ENCODE measurements around the gene PINLYP.

Gene PINLYP

GRCh38 chr19:43626838-43627237, 51.2 kb downstream of the PINLYP start:
- H3K9ac ChIP-seq (ENCODE audit: low read length): no peak overlapping the region
- no peak for DNase-seq
- no peaks in the 10 kb centered on the region for H3K27me3 ChIP-seq (ENCODE audit: insufficient read depth, low read length)
- H3K4me3 ChIP-seq (ENCODE audit: low read depth, low read length): no peak overlapping the region
- H2BK120ac ChIP-seq (ENCODE audit: insufficient read depth, low read length, poor library complexity): no peak overlapping the region
- H3K4ac ChIP-seq (ENCODE audit: low read depth, low read length): no peak overlapping the region
- H3K4me2 ChIP-seq (ENCODE audit: low read length): no peak overlapping the region
- H3K79me2 ChIP-seq (ENCODE audit: control insufficient read depth, insufficient read depth, low read length, poor library complexity): no peaks in the 10 kb centered on the region
- H3K36me3 ChIP-seq (ENCODE audit: control insufficient read depth in 1 of 2, insufficient read depth in 2 of 2, low read length in 2 of 2): no peaks in the 10 kb centered on the region
- H3K14ac ChIP-seq (ENCODE audit: low read length): no peak overlapping the region
- no peak overlapping the region for H3K23ac ChIP-seq (ENCODE audit: low read length)
- H2AFZ ChIP-seq (ENCODE audit: insufficient read depth, low read length, poor library complexity): no peak overlapping the region
- WGBS (ENCODE audit: extremely low coverage, insufficient coverage, insufficient read length): no CpG with 5 or more reads among the region's 17 CpGs
- no peak overlapping the region for H4K91ac ChIP-seq (ENCODE audit: low read depth, low read length)
- no peaks in the 10 kb centered on the region for H3K4me1 ChIP-seq (ENCODE audit: control insufficient read depth in 1 of 2, insufficient read depth in 2 of 2, low read length in 2 of 2)
- no peak overlapping the region for H4K8ac ChIP-seq (ENCODE audit: low read depth, low read length)
- H2BK5ac ChIP-seq (ENCODE audit: low read depth, low read length, poor library complexity): no peak overlapping the region
- no peak overlapping the region for H2AK5ac ChIP-seq (ENCODE audit: low read length)
- no peak overlapping the region for H2BK12ac ChIP-seq (ENCODE audit: low read length)
- H4K12ac ChIP-seq (ENCODE audit: low read depth, low read length): no peak overlapping the region
- H3K27ac ChIP-seq (ENCODE audit: low read depth, low read length): no peak overlapping the region
- no peak overlapping the region for H3K18ac ChIP-seq (ENCODE audit: low read length)
- no peaks in the 10 kb centered on the region for H3K79me1 ChIP-seq (ENCODE audit: low read length)
- peaks cover 6% of the 10 kb centered on the region for H3K9me3 ChIP-seq (ENCODE audit: insufficient read depth, low read depth, low read length)

DNA sequence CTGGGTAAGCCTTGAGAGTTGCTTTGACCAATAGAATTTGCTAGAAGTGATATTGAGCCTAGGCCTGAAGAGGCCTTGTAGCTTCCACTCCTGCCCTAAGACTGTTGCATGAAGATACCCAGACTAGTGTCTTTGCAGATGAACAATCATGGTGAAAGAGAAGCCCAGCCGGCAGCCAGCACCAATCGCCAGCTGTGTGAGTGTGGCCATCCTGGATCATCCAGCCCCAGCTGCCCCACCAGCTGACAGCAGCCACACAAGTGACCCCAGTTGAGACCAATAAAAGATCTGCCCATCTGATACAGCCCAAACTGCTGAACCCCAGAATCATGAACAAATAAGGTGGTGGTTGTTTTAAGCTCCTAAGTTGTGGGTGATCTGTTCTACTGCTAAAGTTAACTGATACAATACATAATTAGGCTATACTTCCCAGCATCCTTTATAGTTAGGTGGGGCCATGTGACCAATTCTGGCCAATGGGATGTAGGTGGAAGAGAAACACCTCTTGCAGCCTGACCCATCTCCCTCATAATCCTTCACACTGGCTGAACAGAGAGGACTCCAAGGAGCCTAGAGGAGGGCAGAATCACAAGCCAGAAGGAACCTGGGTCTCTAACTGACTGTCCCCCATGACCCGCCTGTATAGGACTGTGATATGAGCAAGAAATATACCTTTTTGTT, 53.2 kb downstream of the PINLYP start:
- H2AK5ac ChIP-seq (ENCODE audit: low read length): no peak overlapping the region
- no peak overlapping the region for H3K23ac ChIP-seq (ENCODE audit: low read length)
- no peaks in the 10 kb centered on the region for H3K79me2 ChIP-seq (ENCODE audit: control insufficient read depth, insufficient read depth, low read length, poor library complexity)
- DNase-seq: no peak
- no peak overlapping the region for H2BK5ac ChIP-seq (ENCODE audit: low read depth, low read length, poor library complexity)
- no peaks in the 10 kb centered on the region for H3K4me1 ChIP-seq (ENCODE audit: control insufficient read depth in 1 of 2, insufficient read depth in 2 of 2, low read length in 2 of 2)
- H3K18ac ChIP-seq (ENCODE audit: low read length): no peak overlapping the region
- H2BK12ac ChIP-seq (ENCODE audit: low read length): no peak overlapping the region
- H4K12ac ChIP-seq (ENCODE audit: low read depth, low read length): no peak overlapping the region
- no peaks in the 10 kb centered on the region for H3K36me3 ChIP-seq (ENCODE audit: control insufficient read depth in 1 of 2, insufficient read depth in 2 of 2, low read length in 2 of 2)
- H3K9ac ChIP-seq (ENCODE audit: low read length): no peak overlapping the region
- no peak overlapping the region for H4K8ac ChIP-seq (ENCODE audit: low read depth, low read length)
- H3K27me3 ChIP-seq (ENCODE audit: insufficient read depth, low read length): no peaks in the 10 kb centered on the region
- H2BK120ac ChIP-seq (ENCODE audit: insufficient read depth, low read length, poor library complexity): no peak overlapping the region
- H3K4ac ChIP-seq (ENCODE audit: low read depth, low read length): no peak overlapping the region
- no peaks in the 10 kb centered on the region for H3K79me1 ChIP-seq (ENCODE audit: low read length)
- H3K4me2 ChIP-seq (ENCODE audit: low read length): no peak overlapping the region
- no CpG with 5 or more reads among the region's 3 CpGs for WGBS (ENCODE audit: extremely low coverage, insufficient coverage, insufficient read length)
- peaks cover 5% of the 10 kb centered on the region for H3K9me3 ChIP-seq (ENCODE audit: insufficient read depth, low read depth, low read length)
- no peak overlapping the region for H4K91ac ChIP-seq (ENCODE audit: low read depth, low read length)
- H3K14ac ChIP-seq (ENCODE audit: low read length): no peak overlapping the region
- H3K4me3 ChIP-seq (ENCODE audit: low read depth, low read length): no peak overlapping the region
- no peak overlapping the region for H3K27ac ChIP-seq (ENCODE audit: low read depth, low read length)
- H2AFZ ChIP-seq (ENCODE audit: insufficient read depth, low read length, poor library complexity): no peak overlapping the region

DNA sequence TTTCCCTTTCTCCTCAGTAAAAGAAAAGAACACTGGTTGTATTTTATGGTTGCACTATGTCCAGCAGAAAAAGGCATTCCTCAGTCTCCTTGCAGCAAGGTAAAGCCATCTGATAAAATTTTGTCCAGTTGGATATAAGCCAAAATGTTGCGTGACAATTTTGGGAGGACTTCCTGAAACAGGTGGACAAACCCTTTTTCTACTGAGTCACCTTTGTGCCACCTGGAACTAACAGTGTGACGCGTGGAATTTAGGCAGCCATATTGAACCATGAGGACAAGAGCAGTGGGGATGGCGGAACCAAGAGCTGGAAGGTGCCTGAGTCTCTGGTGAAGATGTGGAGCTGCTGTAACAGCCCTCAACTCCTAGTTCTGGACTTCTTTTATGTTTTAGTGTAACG, 55.9 kb downstream of the PINLYP start:
- H2AK5ac ChIP-seq (ENCODE audit: low read length): no peak overlapping the region
- H3K27me3 ChIP-seq (ENCODE audit: insufficient read depth, low read length): no peaks in the 10 kb centered on the region
- H3K79me1 ChIP-seq (ENCODE audit: low read length): peaks cover 6% of the 10 kb centered on the region
- H3K9me3 ChIP-seq (ENCODE audit: insufficient read depth, low read depth, low read length): no peaks in the 10 kb centered on the region
- H4K12ac ChIP-seq (ENCODE audit: low read depth, low read length): no peak overlapping the region
- H3K4me3 ChIP-seq (ENCODE audit: low read depth, low read length): no peak overlapping the region
- H2BK12ac ChIP-seq (ENCODE audit: low read length): no peak overlapping the region
- H4K8ac ChIP-seq (ENCODE audit: low read depth, low read length): no peak overlapping the region
- no peak overlapping the region for H2BK120ac ChIP-seq (ENCODE audit: insufficient read depth, low read length, poor library complexity)
- no peak overlapping the region for H3K18ac ChIP-seq (ENCODE audit: low read length)
- H3K79me2 ChIP-seq (ENCODE audit: control insufficient read depth, insufficient read depth, low read length, poor library complexity): no peaks in the 10 kb centered on the region
- H4K91ac ChIP-seq (ENCODE audit: low read depth, low read length): no peak overlapping the region
- H3K4ac ChIP-seq (ENCODE audit: low read depth, low read length): no peak overlapping the region
- no peak overlapping the region for H3K27ac ChIP-seq (ENCODE audit: low read depth, low read length)
- peaks cover 13 to 15% of the 10 kb centered on the region in 2 experiments for H3K4me1 ChIP-seq (ENCODE audit: control insufficient read depth in 1 of 2, insufficient read depth in 2 of 2, low read length in 2 of 2)
- WGBS (ENCODE audit: extremely low coverage, insufficient coverage, insufficient read length): no CpG with 5 or more reads among the region's 5 CpGs
- no peaks in the 10 kb centered on the region for H3K36me3 ChIP-seq (ENCODE audit: control insufficient read depth in 1 of 2, insufficient read depth in 2 of 2, low read length in 2 of 2)
- H3K4me2 ChIP-seq (ENCODE audit: low read length): no peak overlapping the region
- H3K14ac ChIP-seq (ENCODE audit: low read length): no peak overlapping the region
- no peak overlapping the region for H2AFZ ChIP-seq (ENCODE audit: insufficient read depth, low read length, poor library complexity)
- DNase-seq: no peak
- H2BK5ac ChIP-seq (ENCODE audit: low read depth, low read length, poor library complexity): no peak overlapping the region
- no peak overlapping the region for H3K23ac ChIP-seq (ENCODE audit: low read length)
- H3K9ac ChIP-seq (ENCODE audit: low read length): no peak overlapping the region

Measured in trophoblast cell (in vitro differentiated cells and primary cell).